Measurements from ENCODE around the gene PKD1L1. TPM values are rescaled to one million over a fixed set of nuclear protein-coding genes. Genes with fewer than 3 reads are reported as not detected.

The PKD1L1 gene, protein sequence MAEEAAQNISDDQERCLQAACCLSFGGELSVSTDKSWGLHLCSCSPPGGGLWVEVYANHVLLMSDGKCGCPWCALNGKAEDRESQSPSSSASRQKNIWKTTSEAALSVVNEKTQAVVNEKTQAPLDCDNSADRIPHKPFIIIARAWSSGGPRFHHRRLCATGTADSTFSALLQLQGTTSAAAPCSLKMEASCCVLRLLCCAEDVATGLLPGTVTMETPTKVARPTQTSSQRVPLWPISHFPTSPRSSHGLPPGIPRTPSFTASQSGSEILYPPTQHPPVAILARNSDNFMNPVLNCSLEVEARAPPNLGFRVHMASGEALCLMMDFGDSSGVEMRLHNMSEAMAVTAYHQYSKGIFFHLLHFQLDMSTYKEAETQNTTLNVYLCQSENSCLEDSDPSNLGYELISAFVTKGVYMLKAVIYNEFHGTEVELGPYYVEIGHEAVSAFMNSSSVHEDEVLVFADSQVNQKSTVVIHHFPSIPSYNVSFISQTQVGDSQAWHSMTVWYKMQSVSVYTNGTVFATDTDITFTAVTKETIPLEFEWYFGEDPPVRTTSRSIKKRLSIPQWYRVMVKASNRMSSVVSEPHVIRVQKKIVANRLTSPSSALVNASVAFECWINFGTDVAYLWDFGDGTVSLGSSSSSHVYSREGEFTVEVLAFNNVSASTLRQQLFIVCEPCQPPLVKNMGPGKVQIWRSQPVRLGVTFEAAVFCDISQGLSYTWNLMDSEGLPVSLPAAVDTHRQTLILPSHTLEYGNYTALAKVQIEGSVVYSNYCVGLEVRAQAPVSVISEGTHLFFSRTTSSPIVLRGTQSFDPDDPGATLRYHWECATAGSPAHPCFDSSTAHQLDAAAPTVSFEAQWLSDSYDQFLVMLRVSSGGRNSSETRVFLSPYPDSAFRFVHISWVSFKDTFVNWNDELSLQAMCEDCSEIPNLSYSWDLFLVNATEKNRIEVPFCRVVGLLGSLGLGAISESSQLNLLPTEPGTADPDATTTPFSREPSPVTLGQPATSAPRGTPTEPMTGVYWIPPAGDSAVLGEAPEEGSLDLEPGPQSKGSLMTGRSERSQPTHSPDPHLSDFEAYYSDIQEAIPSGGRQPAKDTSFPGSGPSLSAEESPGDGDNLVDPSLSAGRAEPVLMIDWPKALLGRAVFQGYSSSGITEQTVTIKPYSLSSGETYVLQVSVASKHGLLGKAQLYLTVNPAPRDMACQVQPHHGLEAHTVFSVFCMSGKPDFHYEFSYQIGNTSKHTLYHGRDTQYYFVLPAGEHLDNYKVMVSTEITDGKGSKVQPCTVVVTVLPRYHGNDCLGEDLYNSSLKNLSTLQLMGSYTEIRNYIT (N-terminal part only)
- 0.15 TPM in 1 of 2 replicates, not detected in the other for polyA plus RNA-seq

DNA sequence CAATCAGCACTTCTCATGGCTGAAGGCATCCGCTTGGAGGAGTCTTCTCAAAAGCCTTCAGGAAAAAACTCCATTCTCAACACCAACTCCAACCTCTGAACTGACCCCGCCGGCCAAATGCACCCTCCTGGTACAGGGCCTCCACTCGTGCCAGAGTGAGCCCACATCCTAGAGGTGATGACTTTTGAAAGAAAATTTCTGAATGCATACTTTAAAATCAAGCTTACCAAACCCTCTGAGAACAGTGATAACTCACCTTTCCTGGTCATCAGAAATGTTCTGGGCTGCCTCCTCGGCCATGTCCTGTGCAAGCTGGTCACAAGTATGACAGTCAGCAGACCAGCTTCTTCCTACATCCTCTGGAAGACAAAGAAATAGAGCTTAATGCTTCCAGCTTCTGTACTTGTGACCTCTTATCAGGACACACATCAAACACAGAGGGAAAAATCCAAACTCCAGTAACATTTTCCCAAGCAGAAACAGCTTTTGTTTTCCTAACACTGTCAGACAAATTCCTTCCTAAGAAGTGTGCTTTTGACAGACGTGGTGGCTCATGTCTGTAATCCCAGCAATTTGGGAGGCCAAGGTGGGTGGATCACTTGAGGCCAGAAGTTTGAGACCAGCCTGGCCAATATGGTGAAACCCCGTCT lies at the start of gene PKD1L1:
Gene PKD1L1 (minus strand): TSS at position 326 of the 650 bp plus-strand sequence. CDS start 26 bp downstream, at position 300.

DNA sequence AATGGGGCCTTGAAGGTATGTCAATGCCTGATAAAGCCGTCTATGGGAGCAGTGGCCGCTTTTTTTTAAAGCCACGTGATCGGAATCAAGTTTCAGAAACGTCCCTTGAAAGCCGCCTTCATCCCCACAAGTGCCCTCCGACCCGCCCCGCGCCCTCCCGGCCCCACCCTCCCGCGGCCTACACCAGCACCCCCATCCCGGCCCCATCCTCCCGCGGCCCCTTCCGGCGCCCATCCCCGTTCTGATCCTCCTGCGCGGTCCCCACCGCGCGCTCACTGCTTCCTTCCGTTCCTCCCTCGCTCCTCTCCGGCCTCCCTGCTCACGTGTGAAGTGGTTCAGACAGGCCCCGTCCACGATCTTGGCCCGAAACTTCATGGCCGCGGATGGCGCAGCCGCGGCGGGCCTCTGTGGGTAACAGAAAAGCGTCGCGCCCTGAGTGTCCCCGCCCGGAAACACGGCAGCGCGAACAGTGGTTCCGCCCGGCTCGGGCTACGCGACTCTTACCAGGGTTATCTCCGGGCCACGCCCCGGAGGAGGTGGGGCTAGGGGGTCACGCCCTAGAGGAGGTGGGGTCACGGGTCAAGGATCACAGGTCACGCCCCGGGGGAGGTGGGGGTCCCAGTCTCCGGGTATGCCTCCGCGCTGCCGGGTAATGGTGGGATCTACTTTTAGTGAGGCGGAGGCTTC lies 31.0 kb upstream of the PKD1L1 start, which contains the start of gene HUS1:
Gene HUS1 (minus strand): TSS at position 471 of the 687 bp plus-strand sequence. CDS start 96 bp downstream, at position 375.

Other genes starting within 250 kb of the PKD1L1 start
- gene HUS1, start 31.1 kb upstream of the PKD1L1 start, polyA plus RNA-seq, result 15.6 and 17.2 TPM in 2 replicates
- gene SUN3, start 80.6 kb upstream of the PKD1L1 start, polyA plus RNA-seq, result not detected in 2 replicates
- 0.41 and 0.87 TPM in 2 replicates for gene C7orf57, start 87.1 kb upstream of the PKD1L1 start, polyA plus RNA-seq
- gene UPP1, start 140.8 kb upstream of the PKD1L1 start, polyA plus RNA-seq, result 10.4 and 22.2 TPM in 2 replicates
- gene ABCA13, start 223.0 kb upstream of the PKD1L1 start, polyA plus RNA-seq, result not detected in 2 replicates